Activated CD8-positive, alpha-beta memory T cell treated with anti-CD3 and anti-CD28 coated beads for 36 hours (primary cell): ENCODE results near the gene MACROD2. TPM values are rescaled to one million over a fixed set of nuclear protein-coding genes. Genes with fewer than 3 reads are reported as not detected.

Experiments
- total RNA-seq, 2 experiments: library from RNA; stranded (reverse); gene quantifications; one replicate each; pipeline ENCODE4 v1.2.3, GENCODE V29; 2021

The MACROD2 gene
- total RNA-seq, 2 experiments from 2014 or later = not detected

Other genes starting within 250 kb of the MACROD2 start
- 10 to 100 TPM; 25.2 to 27.5 TPM for gene ESF1, start 210.6 kb upstream of the MACROD2 start, total RNA-seq
- gene NDUFAF5, start 210.5 kb upstream of the MACROD2 start, total RNA-seq = 10 to 100 TPM; 33.3 to 33.8 TPM
- not detected for gene SEL1L2, start 4.9 kb upstream of the MACROD2 start, total RNA-seq